ENCODE results near the gene QRFPR.

Gene QRFPR

GRCh38 chr4:121308328-121308663, 72.5 kb downstream of the QRFPR start:
- no peak for DNase-seq (ENCODE audit: low read depth)
- no peak for TF ChIP-seq CTCF (IDR thresholded peaks at IDR 0.05; ENCODE audit: control insufficient read depth, insufficient read depth, low read depth, low read length, missing control alignments)
- H3K4me3 ChIP-seq (ENCODE audit: control insufficient read depth, low read depth, low read length) = no peak overlapping the region

GRCh38 chr4:121307445-121308327, 73.1 kb downstream of the QRFPR start:
- peak; percentile 16 for DNase-seq (ENCODE audit: low read depth)
- no peak overlapping the region for H3K4me3 ChIP-seq (ENCODE audit: control insufficient read depth, low read depth, low read length)
- TF ChIP-seq CTCF (IDR thresholded peaks at IDR 0.05; ENCODE audit: control insufficient read depth, insufficient read depth, low read depth, low read length, missing control alignments) = peak; percentile 79

- DNase-seq (ENCODE audit: low read depth) = no peak
- TF ChIP-seq CTCF (IDR thresholded peaks at IDR 0.05; ENCODE audit: control insufficient read depth, insufficient read depth, low read depth, low read length, missing control alignments) = no peak
- no peak overlapping the region for H3K4me3 ChIP-seq (ENCODE audit: control insufficient read depth, low read depth, low read length)
Observed at GRCh38 chr4:121306931-121307330, 73.9 kb downstream of the QRFPR start.

- TF ChIP-seq CTCF (IDR thresholded peaks at IDR 0.05; ENCODE audit: control insufficient read depth, insufficient read depth, low read depth, low read length, missing control alignments) = no peak
- no peak for DNase-seq (ENCODE audit: low read depth)
Observed at GRCh38 chr4:121304893-121305292, 75.9 kb downstream of the QRFPR start.

GRCh38 chr4:121299367-121299766, 81.5 kb downstream of the QRFPR start:
- no peak for TF ChIP-seq CTCF (IDR thresholded peaks at IDR 0.05; ENCODE audit: control insufficient read depth, insufficient read depth, low read depth, low read length, missing control alignments)
- H3K4me3 ChIP-seq (ENCODE audit: control insufficient read depth, low read depth, low read length) = no peak overlapping the region
- no peak for DNase-seq (ENCODE audit: low read depth)

More at GRCh38 chr4:121304893-121305292, 75.9 kb downstream of the QRFPR start:
- H3K4me3 ChIP-seq (ENCODE audit: control insufficient read depth, low read depth, low read length) = no peak overlapping the region

GRCh38 chr4:121283319-121283718, 97.5 kb downstream of the QRFPR start:
- no peak for DNase-seq (ENCODE audit: low read depth)
- no peak for TF ChIP-seq CTCF (IDR thresholded peaks at IDR 0.05; ENCODE audit: control insufficient read depth, insufficient read depth, low read depth, low read length, missing control alignments)
- no peak overlapping the region for H3K4me3 ChIP-seq (ENCODE audit: control insufficient read depth, low read depth, low read length)

All from AG09309 (cell line).